OCI-LY7 (cell line): Measurements from ENCODE around the gene ZNF185. TPM values are rescaled to one million over a fixed set of nuclear protein-coding genes. Genes with fewer than 3 reads are reported as not detected.

Source experiments
- BruUV-seq: library from RNA; stranded (reverse); fragments of 400-500 nt; replicated peaks from 2 replicates; lab custom pipeline; 2021; lab: Mats Ljungman, UMichigan
- CTCF ChIA-PET: fragments of 300-600 bp; sonication (Branson Sonifier 250); formaldehyde crosslinking; loops from one replicate; lab custom pipeline; 2022; ENCODE audit warnings: antibody characterized with exemption; ENCODE audit not compliant: unreplicated experiment; lab: Charles Lee
- POLR2A ChIA-PET: fragments of 300-600 bp; sonication (Branson Sonifier 250); formaldehyde crosslinking; loops from one replicate; lab custom pipeline; 2022; ENCODE audit warnings: antibody characterized with exemption; lab: Charles Lee
- DNase-seq: peaks from one replicate; pipeline ENCODE4 v3.0.0-alpha.2; 2015; ENCODE audit warnings: low spot score
- H2AFZ ChIP-seq: fragments of 200-600 bp; sonication (generic), shearing (Covaris generic); 2 replicates; pipeline ENCODE4 v1.6.1; 2014; ENCODE audit warnings: mild to moderate bottlenecking, antibody characterized with exemption, low read length, moderate library complexity
- H3K27ac ChIP-seq: fragments of 200-600 bp; sonication (generic); 2 replicates; pipeline ENCODE4 v1.5.1; 2014; ENCODE audit warnings: mixed run types, low read depth, mild to moderate bottlenecking, moderate library complexity, low read length, inconsistent platforms; ENCODE audit not compliant: poor library complexity, severe bottlenecking
- H3K36me3 ChIP-seq: fragments of 200-600 bp; sonication (generic); 2 replicates; pipeline ENCODE4 v1.6.1; 2014; ENCODE audit warnings: mild to moderate bottlenecking, antibody characterized with exemption, low read length, moderate library complexity, mixed read lengths; ENCODE audit not compliant: insufficient read depth
- H3K4me1 ChIP-seq: fragments of 200-600 bp; sonication (generic); 2 replicates; pipeline ENCODE4 v1.5.1; 2014; ENCODE audit warnings: mild to moderate bottlenecking, low read length; ENCODE audit not compliant: insufficient read depth, poor library complexity, severe bottlenecking
- H3K4me2 ChIP-seq: fragments of 200-600 bp; sonication (generic); 2 replicates; pipeline ENCODE4 v1.6.1; 2014; ENCODE audit warnings: mild to moderate bottlenecking, low read length
- H3K4me3 ChIP-seq: fragments of 200-600 bp; sonication (generic); 2 replicates; pipeline ENCODE4 v1.5.1; 2014; ENCODE audit warnings: mild to moderate bottlenecking, low read depth, low read length; ENCODE audit not compliant: poor library complexity, severe bottlenecking
- H3K79me2 ChIP-seq: fragments of 200-600 bp; sonication (generic); 2 replicates; pipeline ENCODE4 v1.6.1; 2016; ENCODE audit warnings: low read depth, mild to moderate bottlenecking, low read length, moderate library complexity, mixed read lengths; ENCODE audit not compliant: insufficient read depth
- H3K9me2 ChIP-seq: fragments of 200-600 bp; sonication (generic); 2 replicates; pipeline ENCODE4 v1.6.1; 2016; ENCODE audit warnings: mild to moderate bottlenecking, low read length, mixed read lengths; ENCODE audit not compliant: insufficient read depth
- H3K9me3 ChIP-seq: fragments of 200-600 bp; sonication (generic); 2 replicates; pipeline ENCODE4 v1.6.1; 2014; ENCODE audit warnings: mild to moderate bottlenecking, mixed run types, low read length, mixed read lengths
- H4K20me1 ChIP-seq: fragments of 200-600 bp; sonication (generic); 2 replicates; pipeline ENCODE4 v1.6.1; 2014; ENCODE audit warnings: mild to moderate bottlenecking, antibody characterized with exemption, low read length, moderate library complexity, mixed read lengths; ENCODE audit not compliant: insufficient read depth
- EZH2phosphoT487 ChIP-seq: fragments of 200-600 bp; sonication (generic); IDR thresholded peaks from 2 replicates; pipeline ENCODE4 v1.6.1; 2018; ENCODE audit warnings: low read depth, borderline replicate concordance, mild to moderate bottlenecking, mixed run types, antibody characterized with exemption, low read length, moderate library complexity, mixed read lengths
- intact Hi-C: fragments of 100-400 bp; cut with micrococcal nuclease; formaldehyde crosslinking; loops from one replicate; pipeline ENCODE4 v1.10.0; 2022; ENCODE audit not compliant: unreplicated experiment
- total RNA-seq, 2 experiments: library from RNA; depleted of rRNA in 1 of 2; stranded (reverse); fragments of >200 nt in 1 of 2; shearing (Covaris generic) in 1 of 2; gene quantifications; 2 replicates each; pipeline ENCODE4 v1.2.3, GENCODE V29; 2014 to 2022
- TF ChIP-seq, protein P1 (sequence below): fragments of 200-600 bp; sonication (generic); conservative IDR thresholded peaks from 2 replicates; pipeline ENCODE4 v1.5.1; 2014; ENCODE audit warnings: mild to moderate bottlenecking, antibody characterized with exemption, low read length, moderate library complexity, mixed read lengths

ZNF185 gene
- total RNA-seq, 2 experiments from 2014 or later: 0.73 to 21.3 TPM

DNA sequence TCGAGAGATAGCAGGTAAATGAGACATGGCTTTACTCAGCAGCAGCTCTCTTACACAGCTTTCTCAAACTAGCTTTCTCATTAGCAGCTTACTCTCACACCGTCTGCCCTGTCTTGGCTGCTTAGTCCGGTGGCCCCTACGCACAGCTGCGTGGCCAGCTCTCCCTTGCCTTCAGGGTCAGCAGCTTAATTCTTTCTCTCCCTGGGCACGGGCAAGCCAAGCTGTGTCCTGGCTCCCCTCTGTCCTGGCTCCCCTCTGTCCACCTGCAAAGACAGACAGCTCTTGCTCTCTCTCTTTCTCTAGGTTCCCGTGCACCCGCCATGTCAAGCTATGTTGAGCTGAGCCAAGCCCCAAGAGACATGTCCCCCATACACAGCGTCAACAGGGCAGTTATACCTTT is 39.4 kb downstream of the ZNF185 start:
- BruUV-seq: no TSS peak
- no peak for DNase-seq

GRCh38 chrX:152941328-152942076 is 43.6 kb downstream of the ZNF185 start:
- Histone ChIP-seq H3K4me3 (peak overlapping the region; percentile 93), H3K79me2 (no peaks in the 10 kb centered on the region), H3K9me2 (no peaks in the 10 kb centered on the region), H3K36me3 (no peaks in the 10 kb centered on the region), H3K4me2 (peak overlapping the region; percentile 93), H2AFZ (peak overlapping the region; percentile 74), H3K4me1 (peaks cover 7% of the 10 kb centered on the region), H4K20me1 (no peaks in the 10 kb centered on the region), H3K9me3 (no peaks in the 10 kb centered on the region), H3K27ac (peak overlapping the region; percentile 34)
- no TSS peak for BruUV-seq
- TF ChIP-seq EZH2phosphoT487: no peak
- TF ChIP-seq, protein P1, sequence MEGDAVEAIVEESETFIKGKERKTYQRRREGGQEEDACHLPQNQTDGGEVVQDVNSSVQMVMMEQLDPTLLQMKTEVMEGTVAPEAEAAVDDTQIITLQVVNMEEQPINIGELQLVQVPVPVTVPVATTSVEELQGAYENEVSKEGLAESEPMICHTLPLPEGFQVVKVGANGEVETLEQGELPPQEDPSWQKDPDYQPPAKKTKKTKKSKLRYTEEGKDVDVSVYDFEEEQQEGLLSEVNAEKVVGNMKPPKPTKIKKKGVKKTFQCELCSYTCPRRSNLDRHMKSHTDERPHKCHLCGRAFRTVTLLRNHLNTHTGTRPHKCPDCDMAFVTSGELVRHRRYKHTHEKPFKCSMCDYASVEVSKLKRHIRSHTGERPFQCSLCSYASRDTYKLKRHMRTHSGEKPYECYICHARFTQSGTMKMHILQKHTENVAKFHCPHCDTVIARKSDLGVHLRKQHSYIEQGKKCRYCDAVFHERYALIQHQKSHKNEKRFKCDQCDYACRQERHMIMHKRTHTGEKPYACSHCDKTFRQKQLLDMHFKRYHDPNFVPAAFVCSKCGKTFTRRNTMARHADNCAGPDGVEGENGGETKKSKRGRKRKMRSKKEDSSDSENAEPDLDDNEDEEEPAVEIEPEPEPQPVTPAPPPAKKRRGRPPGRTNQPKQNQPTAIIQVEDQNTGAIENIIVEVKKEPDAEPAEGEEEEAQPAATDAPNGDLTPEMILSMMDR: peak; percentile 71
- ChIA-PET CTCF (interaction anchor here (0.7 to 1.4 kb wide), 2 partner anchors 29 to 91 kb away, joined by 3 read pairs; no protein-coding TSS in a partner anchor), POLR2A (interaction anchor here (0.9 to 1.6 kb wide), 3 partner anchors 9 to 12 kb away, joined by 3 to 9 read pairs (median 3); no protein-coding TSS in a partner anchor)
- DNase-seq: peak; percentile 95
- intact Hi-C loops: loop anchor here (5.0 kb wide), 1 partner anchor 566 kb away; no protein-coding TSS in a partner anchor

More for the DNA sequence above, 39.4 kb downstream of the ZNF185 start:
- Histone ChIP-seq H3K27ac (no peak overlapping the region), H3K4me2 (no peak overlapping the region), H2AFZ (no peak overlapping the region), H3K4me3 (no peak overlapping the region), H3K9me3 (no peaks in the 10 kb centered on the region), H4K20me1 (no peaks in the 10 kb centered on the region), H3K36me3 (no peaks in the 10 kb centered on the region), H3K79me2 (no peaks in the 10 kb centered on the region), H3K4me1 (peaks cover 4% of the 10 kb centered on the region), H3K9me2 (no peaks in the 10 kb centered on the region)
- TF ChIP-seq, protein P1: no peak
- no peak for TF ChIP-seq EZH2phosphoT487
- intact Hi-C loops: no loop called here
- CTCF ChIA-PET: no interaction called here
- POLR2A ChIA-PET: interaction anchor here (0.8 kb wide), 1 partner anchor 106 kb away, joined by 8 read pairs; the partner anchor contains the start of genes CETN2 and NSDHL
